HCT116 (cell line): ENCODE data around the gene IP6K2. TPM values are rescaled to one million over a fixed set of nuclear protein-coding genes. Genes with fewer than 3 reads are reported as not detected.

Source experiments
- ATAC-seq: fragments of 200-7000 bp; cut with Tn5 transposase; 2 replicates; pipeline ENCODE4 v1.9.1; 2020; ENCODE audit warnings: mild to moderate bottlenecking, moderate library complexity
- BruUV-seq: library from RNA; stranded (reverse); fragments of 400-500 nt; replicated peaks from 2 replicates; lab custom pipeline; 2021; lab: Mats Ljungman, UMichigan
- CTCF ChIA-PET: fragments of 300-600 bp; sonication (Branson Sonifier 250); formaldehyde crosslinking; loops from one replicate; lab custom pipeline; 2021; ENCODE audit warnings: antibody characterized with exemption; lab: Charles Lee
- POLR2A ChIA-PET: fragments of 300-600, 350-600 bp; sonication (Branson Sonifier 250); formaldehyde crosslinking; loops from one replicate; lab custom pipeline; 2021; ENCODE audit warnings: antibody characterized with exemption; lab: Charles Lee
- RAD21 ChIA-PET, 2 experiments: fragments of 300-600 bp; sonication (Branson Sonifier 250); formaldehyde crosslinking; loops; one replicate each; lab custom pipeline; 2023; ENCODE audit warnings: low total read pairs in 2 of 2; ENCODE audit not compliant: uncharacterized antibody in 2 of 2, unreplicated experiment in 2 of 2, low non-redundant PET in 1 of 2; lab: Charles Lee
- DNase-seq: peaks from one replicate; pipeline ENCODE4 v3.0.0-alpha.2; 2010; ENCODE audit warnings: low read depth, low spot score
- H2AFZ ChIP-seq: fragments of 200-600 bp; shearing (Covaris generic), sonication (generic); 2 replicates; pipeline ENCODE4 v1.6.1; 2017; ENCODE audit warnings: low read depth, mixed run types, mixed read lengths, antibody characterized with exemption, low read length; ENCODE audit not compliant: poor library complexity, severe bottlenecking
- H3K27ac ChIP-seq: 2 replicates; pipeline ENCODE4 v1.5.1; 2012; ENCODE audit warnings: low read depth, low read length
- H3K27me3 ChIP-seq: fragments of 200-600 bp; sonication (generic); 2 replicates; pipeline ENCODE4 v1.6.1; 2016; ENCODE audit warnings: mixed run types, low read length, mixed read lengths; ENCODE audit not compliant: insufficient read depth
- H3K36me3 ChIP-seq, 2 experiments: fragments of 200-500 bp in 1 of 2; fragments of 200-600 bp in 1 of 2; sonication (Bioruptor generic) in 1 of 2; sonication (generic) in 1 of 2; 2 replicates each; pipeline versions ENCODE4 v1.5.1 to v1.6.1; 2014 to 2016; ENCODE audit warnings: low read length in 2 of 2, inconsistent platforms in 1 of 2, mixed read lengths in 1 of 2, mixed run types in 1 of 2; ENCODE audit not compliant: insufficient read depth in 2 of 2, control insufficient read depth in 1 of 2
- H3K4me1 ChIP-seq, 2 experiments: fragments of 200-600 bp in 1 of 2; sonication (generic) in 1 of 2; 2 replicates each; pipeline versions ENCODE4 v1.5.1 to v1.6.1; 2012 to 2017; ENCODE audit warnings: low read length in 2 of 2, inconsistent platforms in 1 of 2, mild to moderate bottlenecking in 1 of 2, mixed read lengths in 1 of 2, mixed run types in 1 of 2, moderate library complexity in 1 of 2; ENCODE audit not compliant: insufficient read depth in 2 of 2, control insufficient read depth in 1 of 2
- H3K4me2 ChIP-seq: fragments of 200-600 bp; sonication (generic); 2 replicates; pipeline ENCODE4 v1.6.1; 2017; ENCODE audit warnings: mixed run types, low read length, mixed read lengths
- H3K4me3 ChIP-seq, 2 experiments: fragments of 200-600 bp in 1 of 2; sonication (generic) in 1 of 2; replicated peaks in 1 of 2; 2 replicates each; pipeline ENCODE4 v1.5.1; 2011 to 2016; ENCODE audit warnings: low read length in 2 of 2, control low read depth in 1 of 2, low read depth in 1 of 2, mild to moderate bottlenecking in 1 of 2, mixed read lengths in 1 of 2, mixed run types in 1 of 2
- H3K79me2 ChIP-seq: fragments of 200-600 bp; sonication (generic); 2 replicates; pipeline ENCODE4 v1.6.1; 2017; ENCODE audit warnings: mild to moderate bottlenecking, mixed run types, low read length, moderate library complexity, mixed read lengths; ENCODE audit not compliant: insufficient read depth
- H3K9ac ChIP-seq: fragments of 200-600 bp; sonication (generic); 2 replicates; pipeline ENCODE4 v1.6.1; 2016; ENCODE audit warnings: low read length, mixed read lengths
- H3K9me2 ChIP-seq: fragments of 200-600 bp; sonication (generic), shearing (Covaris generic); 2 replicates; pipeline ENCODE4 v1.6.1; 2017; ENCODE audit warnings: mixed run types, mild to moderate bottlenecking, moderate library complexity; ENCODE audit not compliant: insufficient read depth
- H3K9me3 ChIP-seq, 2 experiments: fragments of 200-500 bp in 1 of 2; fragments of 200-600 bp in 1 of 2; sonication (Bioruptor generic) in 1 of 2; sonication (generic) in 1 of 2; 2 replicates each; pipeline ENCODE4 v1.6.1; 2014 to 2017; ENCODE audit warnings: low read length in 2 of 2, mixed read lengths in 2 of 2, inconsistent platforms in 1 of 2, low read depth in 1 of 2, mild to moderate bottlenecking in 1 of 2, mixed run types in 1 of 2, moderate library complexity in 1 of 2; ENCODE audit not compliant: control insufficient read depth in 1 of 2, insufficient read depth in 1 of 2
- H4K20me1 ChIP-seq: fragments of 200-600 bp; sonication (generic), shearing (Covaris generic); 2 replicates; pipeline ENCODE4 v1.6.1; 2017; ENCODE audit warnings: mixed run types, mild to moderate bottlenecking, moderate library complexity; ENCODE audit not compliant: insufficient read depth
- CEBPB ChIP-seq: IDR thresholded peaks from 2 replicates; pipeline ENCODE4 v1.6.1; 2012; ENCODE audit warnings: low read depth
- ELF1 ChIP-seq: IDR thresholded peaks from 2 replicates; pipeline ENCODE4 v1.6.1; 2012; ENCODE audit warnings: low read depth, borderline replicate concordance
- EZH2phosphoT487 ChIP-seq: fragments of 200-600 bp; IDR thresholded peaks from 2 replicates; pipeline ENCODE4 v1.6.1; 2018; ENCODE audit warnings: antibody characterized with exemption, borderline replicate concordance
- FOSL1 ChIP-seq: IDR thresholded peaks from 2 replicates; pipeline ENCODE4 v1.6.1; 2012; ENCODE audit warnings: low read depth
- JUND ChIP-seq: IDR thresholded peaks from 2 replicates; pipeline ENCODE4 v1.6.1; 2012
- REST ChIP-seq: IDR thresholded peaks from 2 replicates; pipeline ENCODE4 v1.6.1; 2012; ENCODE audit warnings: low read depth
- SIN3A ChIP-seq: IDR thresholded peaks from 2 replicates; pipeline ENCODE4 v1.6.1; 2012; ENCODE audit warnings: low read depth
- SP1 ChIP-seq: IDR thresholded peaks from 2 replicates; pipeline ENCODE4 v1.6.1; 2012; ENCODE audit warnings: low read depth
- TCF7L2 ChIP-seq: IDR thresholded peaks from 2 replicates; pipeline ENCODE4 v1.7.0; 2011; ENCODE audit warnings: borderline replicate concordance, inconsistent platforms; ENCODE audit not compliant: insufficient read depth, insufficient read length; ENCODE audit errors: extremely low read depth
- YY1 ChIP-seq: IDR thresholded peaks from 2 replicates; pipeline ENCODE4 v1.6.1; 2011; ENCODE audit warnings: low read length, low read depth, moderate library complexity, mild to moderate bottlenecking; ENCODE audit not compliant: insufficient replicate concordance; ENCODE audit errors: extremely low read depth
- ZFX ChIP-seq: fragments of 450-650 bp; IDR thresholded peaks from 2 replicates; pipeline ENCODE4 v1.6.1; 2017
- ZNF274 ChIP-seq: fragments of 200-500 bp; sonication (Bioruptor generic); IDR thresholded peaks from 2 replicates; pipeline ENCODE4 v1.6.1; 2014; ENCODE audit warnings: mild to moderate bottlenecking, low read depth, low read length, inconsistent platforms
- intact Hi-C: fragments of 100-400 bp; cut with micrococcal nuclease; formaldehyde crosslinking; loops from 2 replicates; pipeline ENCODE4 v1.10.0; 2022
- total RNA-seq: library from RNA; stranded (reverse); gene quantifications from one replicate; pipeline ENCODE4 v1.2.1, GENCODE V29; 2021; ENCODE audit not compliant: unreplicated experiment

Gene IP6K2
- total RNA-seq, 1 experiment from 2014 or later, result 89.5 TPM

- CTCF ChIA-PET, result no interaction called here
- no peak overlapping the region for H3K9ac ChIP-seq
- intact Hi-C loops, result no loop called here
- ATAC-seq, result no peak
- TF ChIP-seq JUND (no peak), ZFX (no peak), SIN3A (no peak), YY1 (no peak), SP1 (no peak), ZNF274 (no peak), CEBPB (no peak), ELF1 (no peak), FOSL1 (no peak), EZH2phosphoT487 (no peak), TCF7L2 (no peak), REST (no peak)
- H3K4me1 ChIP-seq, result peaks cover 3% of the 10 kb centered on the region in 2 experiments
- RAD21 ChIA-PET, result no interaction called here
- H3K79me2 ChIP-seq, result no peaks in the 10 kb centered on the region
- no peak for DNase-seq
- no peak overlapping the region for H3K4me2 ChIP-seq
- H2AFZ ChIP-seq, result no peak overlapping the region
- BruUV-seq, result no TSS peak
- no peaks in the 10 kb centered on the region for H3K9me2 ChIP-seq
- POLR2A ChIA-PET, result no interaction called here
- no peaks in the 10 kb centered on the region for H4K20me1 ChIP-seq
- H3K9me3 ChIP-seq, result no peaks in the 10 kb centered on the region
- no peak overlapping the region for H3K27ac ChIP-seq
- H3K27me3 ChIP-seq, result no peaks in the 10 kb centered on the region
- no peaks in the 10 kb centered on the region for H3K36me3 ChIP-seq
- no peak overlapping the region for H3K4me3 ChIP-seq
Measured at GRCh38 chr3:48641396-48641795, 75.6 kb downstream of the IP6K2 start.
